OCI-LY7 (cell line): ENCODE measurements around the gene ARAP1. TPM values are rescaled to one million over a fixed set of nuclear protein-coding genes. Genes with fewer than 3 reads are reported as not detected.

ENCODE experiments used
- BruUV-seq: library from RNA; stranded (reverse); fragments of 400-500 nt; replicated peaks from 2 replicates; lab custom pipeline; 2021; lab: Mats Ljungman, UMichigan
- CTCF ChIA-PET: fragments of 300-600 bp; sonication (Branson Sonifier 250); formaldehyde crosslinking; loops from one replicate; lab custom pipeline; 2022; ENCODE audit warnings: antibody characterized with exemption; ENCODE audit not compliant: unreplicated experiment; lab: Charles Lee
- POLR2A ChIA-PET: fragments of 300-600 bp; sonication (Branson Sonifier 250); formaldehyde crosslinking; loops from one replicate; lab custom pipeline; 2022; ENCODE audit warnings: antibody characterized with exemption; lab: Charles Lee
- DNase-seq: peaks from one replicate; pipeline ENCODE4 v3.0.0-alpha.2; 2015; ENCODE audit warnings: low spot score
- H2AFZ ChIP-seq: fragments of 200-600 bp; sonication (generic), shearing (Covaris generic); 2 replicates; pipeline ENCODE4 v1.6.1; 2014; ENCODE audit warnings: mild to moderate bottlenecking, antibody characterized with exemption, low read length, moderate library complexity
- H3K27ac ChIP-seq: fragments of 200-600 bp; sonication (generic); 2 replicates; pipeline ENCODE4 v1.5.1; 2014; ENCODE audit warnings: mixed run types, low read depth, mild to moderate bottlenecking, moderate library complexity, low read length, inconsistent platforms; ENCODE audit not compliant: poor library complexity, severe bottlenecking
- H3K36me3 ChIP-seq: fragments of 200-600 bp; sonication (generic); 2 replicates; pipeline ENCODE4 v1.6.1; 2014; ENCODE audit warnings: mild to moderate bottlenecking, antibody characterized with exemption, low read length, moderate library complexity, mixed read lengths; ENCODE audit not compliant: insufficient read depth
- H3K4me1 ChIP-seq: fragments of 200-600 bp; sonication (generic); 2 replicates; pipeline ENCODE4 v1.5.1; 2014; ENCODE audit warnings: mild to moderate bottlenecking, low read length; ENCODE audit not compliant: insufficient read depth, poor library complexity, severe bottlenecking
- H3K4me2 ChIP-seq: fragments of 200-600 bp; sonication (generic); 2 replicates; pipeline ENCODE4 v1.6.1; 2014; ENCODE audit warnings: mild to moderate bottlenecking, low read length
- H3K4me3 ChIP-seq: fragments of 200-600 bp; sonication (generic); 2 replicates; pipeline ENCODE4 v1.5.1; 2014; ENCODE audit warnings: mild to moderate bottlenecking, low read depth, low read length; ENCODE audit not compliant: poor library complexity, severe bottlenecking
- H3K79me2 ChIP-seq: fragments of 200-600 bp; sonication (generic); 2 replicates; pipeline ENCODE4 v1.6.1; 2016; ENCODE audit warnings: low read depth, mild to moderate bottlenecking, low read length, moderate library complexity, mixed read lengths; ENCODE audit not compliant: insufficient read depth
- H3K9me2 ChIP-seq: fragments of 200-600 bp; sonication (generic); 2 replicates; pipeline ENCODE4 v1.6.1; 2016; ENCODE audit warnings: mild to moderate bottlenecking, low read length, mixed read lengths; ENCODE audit not compliant: insufficient read depth
- H3K9me3 ChIP-seq: fragments of 200-600 bp; sonication (generic); 2 replicates; pipeline ENCODE4 v1.6.1; 2014; ENCODE audit warnings: mild to moderate bottlenecking, mixed run types, low read length, mixed read lengths
- H4K20me1 ChIP-seq: fragments of 200-600 bp; sonication (generic); 2 replicates; pipeline ENCODE4 v1.6.1; 2014; ENCODE audit warnings: mild to moderate bottlenecking, antibody characterized with exemption, low read length, moderate library complexity, mixed read lengths; ENCODE audit not compliant: insufficient read depth
- CTCF ChIP-seq: fragments of 200-600 bp; sonication (generic); conservative IDR thresholded peaks from 2 replicates; pipeline ENCODE4 v1.5.1; 2014; ENCODE audit warnings: mild to moderate bottlenecking, antibody characterized with exemption, low read length, moderate library complexity, mixed read lengths
- EZH2phosphoT487 ChIP-seq: fragments of 200-600 bp; sonication (generic); IDR thresholded peaks from 2 replicates; pipeline ENCODE4 v1.6.1; 2018; ENCODE audit warnings: low read depth, borderline replicate concordance, mild to moderate bottlenecking, mixed run types, antibody characterized with exemption, low read length, moderate library complexity, mixed read lengths
- intact Hi-C: fragments of 100-400 bp; cut with micrococcal nuclease; formaldehyde crosslinking; loops from one replicate; pipeline ENCODE4 v1.10.0; 2022; ENCODE audit not compliant: unreplicated experiment
- total RNA-seq, 2 experiments: library from RNA; depleted of rRNA in 1 of 2; stranded (reverse); fragments of >200 nt in 1 of 2; shearing (Covaris generic) in 1 of 2; gene quantifications; 2 replicates each; pipeline ENCODE4 v1.2.3, GENCODE V29; 2014 to 2022

ARAP1 gene
- total RNA-seq, 2 experiments from 2014 or later = 65.6 to 106 TPM

GRCh38 chr11:72751116-72752087, 806 bp downstream of the ARAP1 start:
- DNase-seq = peak; percentile 28
- peak overlapping the region; percentile 89 for H3K4me3 ChIP-seq
- peaks cover 25% of the 10 kb centered on the region for H3K4me1 ChIP-seq
- H3K79me2 ChIP-seq = peaks cover 8% of the 10 kb centered on the region; the same call in 1 of the 2 replicates
- CTCF ChIA-PET = no interaction called here
- intact Hi-C loops = loop anchor here (1.0 to 2.0 kb wide), 2 partner anchors 26 to 41 kb away; no protein-coding TSS in a partner anchor
- no peaks in the 10 kb centered on the region for H4K20me1 ChIP-seq
- H2AFZ ChIP-seq = peak overlapping the region; percentile 71; the same call in 1 of the 2 replicates
- BruUV-seq = no TSS peak
- no peaks in the 10 kb centered on the region for H3K9me2 ChIP-seq
- POLR2A ChIA-PET = interaction anchor here (0.5 to 0.9 kb wide), 2 partner anchors 27 to 28 kb away, joined by 3 read pairs; no protein-coding TSS in a partner anchor
- H3K36me3 ChIP-seq = no peaks in the 10 kb centered on the region
- H3K27ac ChIP-seq = peak overlapping the region; percentile 47
- TF ChIP-seq CTCF (no peak), EZH2phosphoT487 (no peak)
- peak overlapping the region; percentile 98 for H3K4me2 ChIP-seq
- no peaks in the 10 kb centered on the region for H3K9me3 ChIP-seq

GRCh38 chr11:72750556-72751115, 1.6 kb downstream of the ARAP1 start:
- Histone ChIP-seq H3K4me1 (peaks cover 25% of the 10 kb centered on the region), H3K9me2 (no peaks in the 10 kb centered on the region), H4K20me1 (no peaks in the 10 kb centered on the region), H3K4me3 (peak overlapping the region; percentile 89), H3K4me2 (peak overlapping the region; percentile 98), H2AFZ (no peak overlapping the region), H3K79me2 (peaks cover 8% of the 10 kb centered on the region; the same call in 1 of the 2 replicates), H3K36me3 (no peaks in the 10 kb centered on the region), H3K9me3 (no peaks in the 10 kb centered on the region), H3K27ac (peak overlapping the region; percentile 1)
- intact Hi-C loops = no loop called here
- ChIA-PET POLR2A (interaction anchor here (0.5 to 0.9 kb wide), 2 partner anchors 26 to 29 kb away, joined by 3 read pairs; no protein-coding TSS in a partner anchor), CTCF (no interaction called here)
- peak; percentile 54 for DNase-seq
- no peak for TF ChIP-seq EZH2phosphoT487
- TF ChIP-seq CTCF = no peak
- no TSS peak for BruUV-seq
